ENCODE results near the gene USP47. TPM values are rescaled to one million over a fixed set of nuclear protein-coding genes. Genes with fewer than 3 reads are reported as not detected.
"Not testable (repeated sequence)": the region's sequence is repeated elsewhere in the genome, so short reads cannot be mapped to it uniquely, and the experiment has no call there.

USP47 gene
- total and polyA plus RNA-seq, 5 donors from 2014 or later = 35.7 to 79.0 (median 41.8) TPM

DNA sequence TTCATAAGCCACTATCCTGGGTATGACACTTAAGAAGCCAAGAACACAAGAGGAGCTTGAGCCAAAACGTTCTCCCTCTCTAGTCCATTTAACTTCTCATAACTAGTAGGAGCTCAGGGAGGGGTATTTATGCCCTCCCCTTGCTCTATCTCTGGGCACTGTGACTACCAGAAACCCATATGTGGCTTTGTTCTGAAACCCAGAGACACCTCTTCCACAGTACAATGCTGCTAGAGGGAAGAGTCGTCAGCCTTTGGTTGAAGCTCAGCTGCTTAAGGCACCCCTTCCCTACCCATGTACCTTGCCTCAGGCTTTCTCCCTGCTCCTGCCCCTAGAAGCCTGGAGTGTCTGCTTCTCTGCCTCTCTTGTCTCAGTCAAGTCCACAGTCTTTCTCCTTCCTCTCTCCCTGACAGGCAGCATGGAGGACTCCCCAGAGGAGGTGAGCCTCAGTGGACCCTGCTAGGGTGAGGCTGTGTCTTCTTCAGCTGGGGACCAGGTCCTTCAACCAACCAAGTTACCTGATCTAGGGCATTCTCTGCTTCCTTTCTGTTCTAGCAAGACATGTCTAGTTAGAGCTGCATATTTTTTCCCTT, 23.1 kb upstream of the USP47 start:
- Mint-ChIP-seq H3K4me3 (no peak overlapping the region), H3K27ac (no peak overlapping the region), H3K27me3 (peaks cover 35% of the 10 kb centered on the region), H3K36me3 (no peaks in the 10 kb centered on the region), H3K4me1 (no peaks in the 10 kb centered on the region), H3K9me3 (peaks cover 0 to 2% (median 0%) of the 10 kb centered on the region in 7 donors)
- Histone ChIP-seq H3K36me3 (ENCODE audit: control insufficient read depth, insufficient read depth, low read length) (no peaks in the 10 kb centered on the region), H3K27ac (ENCODE audit: insufficient read depth, low read length, poor library complexity, severe bottlenecking) (no peak overlapping the region), H3K4me1 (ENCODE audit: control insufficient read depth, insufficient read depth, low read length, poor library complexity, severe bottlenecking) (no peaks in the 10 kb centered on the region), H3K4me3 (ENCODE audit: low read depth, low read length) (no peak overlapping the region), H3K27me3 (ENCODE audit: control insufficient read depth, insufficient read depth, low read length) (peaks cover 4% of the 10 kb centered on the region), H3K9me3 (ENCODE audit: control insufficient read depth in 2 of 2, low read length in 2 of 2) (no peaks in the 10 kb centered on the region)
- ATAC-seq (ENCODE audit: low read depth in 2 of 2) = no peak
- no peak for DNase-seq

DNA sequence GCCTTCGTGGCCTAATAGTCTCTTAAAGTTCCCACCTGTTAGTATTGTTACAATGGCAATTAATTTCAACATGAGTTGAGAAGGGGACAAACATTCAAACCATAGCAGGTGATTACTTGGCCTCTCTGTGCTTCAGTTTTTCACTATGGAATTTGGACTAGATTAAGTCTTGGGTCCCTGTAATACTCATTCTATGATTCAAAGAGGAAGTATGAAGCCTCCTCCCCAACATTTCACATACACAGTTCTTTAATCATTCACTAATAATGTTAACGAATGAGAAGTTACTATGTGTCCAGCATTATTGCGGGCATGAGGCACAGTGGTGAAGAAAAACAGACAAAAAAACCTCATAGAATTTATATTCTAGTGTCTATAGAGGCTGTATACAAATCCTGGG, 19.9 kb upstream of the USP47 start:
- H3K9me3 Mint-ChIP-seq = peaks cover 0 to 7% (median 3%) of the 10 kb centered on the region in 7 donors
- no peaks in the 10 kb centered on the region for H3K36me3 Mint-ChIP-seq
- DNase-seq = no peak
- H3K9me3 ChIP-seq (ENCODE audit: control insufficient read depth in 2 of 2, low read length in 2 of 2) = no peaks in the 10 kb centered on the region
- no peak overlapping the region for H3K4me3 ChIP-seq (ENCODE audit: low read depth, low read length)
- H3K4me3 Mint-ChIP-seq = no peak overlapping the region
- no peak for ATAC-seq (ENCODE audit: low read depth in 2 of 2)
- H3K4me1 Mint-ChIP-seq = no peaks in the 10 kb centered on the region
- H3K27me3 Mint-ChIP-seq = peaks cover 29% of the 10 kb centered on the region
- no peaks in the 10 kb centered on the region for H3K4me1 ChIP-seq (ENCODE audit: control insufficient read depth, insufficient read depth, low read length, poor library complexity, severe bottlenecking)
- no peak overlapping the region for H3K27ac ChIP-seq (ENCODE audit: insufficient read depth, low read length, poor library complexity, severe bottlenecking)
- H3K27me3 ChIP-seq (ENCODE audit: control insufficient read depth, insufficient read depth, low read length) = peaks cover 4% of the 10 kb centered on the region
- H3K27ac Mint-ChIP-seq = no peak overlapping the region
- no peaks in the 10 kb centered on the region for H3K36me3 ChIP-seq (ENCODE audit: control insufficient read depth, insufficient read depth, low read length)

DNA sequence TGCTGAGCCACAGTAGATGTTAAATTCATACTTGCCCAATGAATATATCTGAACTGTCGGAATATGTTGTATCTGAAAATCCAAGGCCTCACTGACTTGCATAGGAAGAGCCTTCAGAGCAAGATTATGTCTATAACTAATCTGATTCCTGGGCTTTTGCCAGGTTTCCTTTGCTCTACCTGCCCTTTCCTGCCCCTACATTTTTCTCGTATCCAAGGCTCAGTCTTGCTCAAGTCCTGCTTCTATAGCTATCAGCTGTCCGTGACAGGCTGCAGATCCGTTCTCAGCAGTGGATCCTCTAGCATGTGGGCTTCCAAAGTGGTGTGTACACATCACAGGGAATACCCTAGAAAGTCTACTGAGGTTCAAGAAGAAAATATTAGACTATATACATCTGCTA, 18.8 kb upstream of the USP47 start:
- Histone ChIP-seq H3K9me3 (ENCODE audit: control insufficient read depth in 2 of 2, low read length in 2 of 2) (no peaks in the 10 kb centered on the region), H3K27me3 (ENCODE audit: control insufficient read depth, insufficient read depth, low read length) (peaks cover 4% of the 10 kb centered on the region), H3K36me3 (ENCODE audit: control insufficient read depth, insufficient read depth, low read length) (no peaks in the 10 kb centered on the region), H3K27ac (ENCODE audit: insufficient read depth, low read length, poor library complexity, severe bottlenecking) (no peak overlapping the region), H3K4me3 (ENCODE audit: low read depth, low read length) (no peak overlapping the region), H3K4me1 (ENCODE audit: control insufficient read depth, insufficient read depth, low read length, poor library complexity, severe bottlenecking) (no peaks in the 10 kb centered on the region)
- no peaks in the 10 kb centered on the region for H3K4me1 Mint-ChIP-seq
- no peaks in the 10 kb centered on the region for H3K36me3 Mint-ChIP-seq
- H3K27me3 Mint-ChIP-seq = peaks cover 24% of the 10 kb centered on the region
- DNase-seq (no peak), ATAC-seq (ENCODE audit: low read depth in 2 of 2) (no peak)
- no peak overlapping the region for H3K27ac Mint-ChIP-seq
- no peak overlapping the region for H3K4me3 Mint-ChIP-seq
- peaks cover 0 to 7% (median 3%) of the 10 kb centered on the region in 7 donors for H3K9me3 Mint-ChIP-seq

DNA sequence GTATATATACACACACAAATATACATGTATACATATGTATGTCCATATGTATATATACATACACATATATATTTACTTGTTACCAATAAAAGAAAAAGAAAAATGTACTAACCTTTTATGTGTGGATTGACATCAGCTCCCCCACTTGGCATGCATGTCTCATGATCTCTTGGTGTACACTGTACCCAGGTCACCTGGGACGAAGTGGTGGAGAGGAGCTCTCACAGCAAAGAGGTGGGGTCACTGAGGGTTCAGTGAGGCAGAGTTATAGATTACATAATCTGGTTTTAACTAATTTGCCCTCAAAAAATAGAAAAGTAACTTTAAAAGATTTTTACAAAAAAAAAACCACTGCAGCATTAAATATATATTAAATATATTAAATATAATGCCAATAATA, 15.5 kb upstream of the USP47 start:
- H3K27ac ChIP-seq (ENCODE audit: insufficient read depth, low read length, poor library complexity, severe bottlenecking) = no peak overlapping the region
- DNase-seq = peak in 1 of 3 donors; percentile 48

DNA sequence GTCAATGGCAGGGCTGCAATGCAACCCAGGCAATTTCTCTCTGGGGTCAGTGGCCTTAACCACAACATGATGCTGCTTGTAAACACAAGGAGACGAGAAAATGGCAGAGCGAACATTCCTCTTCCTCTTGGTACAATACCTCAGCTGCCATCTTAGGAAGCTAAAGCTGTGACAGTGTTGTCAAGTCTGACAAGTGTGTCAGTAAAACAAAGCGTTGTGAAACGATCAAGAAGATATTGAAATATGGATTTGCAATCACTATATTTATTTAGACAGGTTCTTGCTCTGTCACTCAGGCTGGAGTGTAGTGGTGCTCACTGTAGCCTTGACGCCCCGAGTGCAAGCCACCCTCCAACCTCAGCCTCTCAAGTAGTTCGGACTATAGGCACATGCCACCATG, 14.5 kb upstream of the USP47 start:
- H3K36me3 ChIP-seq (ENCODE audit: control insufficient read depth, insufficient read depth, low read length) = no peaks in the 10 kb centered on the region
- ATAC-seq (ENCODE audit: low read depth in 2 of 2) (no peak), DNase-seq (no peak)
- Mint-ChIP-seq H3K36me3 (no peaks in the 10 kb centered on the region), H3K4me3 (no peak overlapping the region), H3K27me3 (peaks cover 29% of the 10 kb centered on the region), H3K4me1 (no peaks in the 10 kb centered on the region), H3K27ac (no peak overlapping the region), H3K9me3 (peaks cover 0 to 7% (median 3%) of the 10 kb centered on the region in 7 donors)
- no peaks in the 10 kb centered on the region for H3K9me3 ChIP-seq (ENCODE audit: control insufficient read depth in 2 of 2, low read length in 2 of 2)
- H3K27ac ChIP-seq (ENCODE audit: insufficient read depth, low read length, poor library complexity, severe bottlenecking) = no peak overlapping the region
- no peaks in the 10 kb centered on the region for H3K4me1 ChIP-seq (ENCODE audit: control insufficient read depth, insufficient read depth, low read length, poor library complexity, severe bottlenecking)
- no peak overlapping the region for H3K4me3 ChIP-seq (ENCODE audit: low read depth, low read length)
- H3K27me3 ChIP-seq (ENCODE audit: control insufficient read depth, insufficient read depth, low read length) = no peaks in the 10 kb centered on the region

More for the DNA sequence above, 15.5 kb upstream of the USP47 start:
- H3K36me3 ChIP-seq (ENCODE audit: control insufficient read depth, insufficient read depth, low read length) = no peaks in the 10 kb centered on the region
- H3K4me3 ChIP-seq (ENCODE audit: low read depth, low read length) = no peak overlapping the region
- Mint-ChIP-seq H3K9me3 (peaks cover 0 to 7% (median 3%) of the 10 kb centered on the region in 7 donors), H3K4me1 (no peaks in the 10 kb centered on the region), H3K4me3 (no peak overlapping the region), H3K27me3 (peaks cover 33% of the 10 kb centered on the region), H3K36me3 (no peaks in the 10 kb centered on the region), H3K27ac (no peak overlapping the region)
- H3K27me3 ChIP-seq (ENCODE audit: control insufficient read depth, insufficient read depth, low read length) = no peaks in the 10 kb centered on the region
- H3K4me1 ChIP-seq (ENCODE audit: control insufficient read depth, insufficient read depth, low read length, poor library complexity, severe bottlenecking) = no peaks in the 10 kb centered on the region
- ATAC-seq (ENCODE audit: low read depth in 2 of 2) = peak in 1 of 2 donors; percentile 85
- H3K9me3 ChIP-seq (ENCODE audit: control insufficient read depth in 2 of 2, low read length in 2 of 2) = no peaks in the 10 kb centered on the region

DNA sequence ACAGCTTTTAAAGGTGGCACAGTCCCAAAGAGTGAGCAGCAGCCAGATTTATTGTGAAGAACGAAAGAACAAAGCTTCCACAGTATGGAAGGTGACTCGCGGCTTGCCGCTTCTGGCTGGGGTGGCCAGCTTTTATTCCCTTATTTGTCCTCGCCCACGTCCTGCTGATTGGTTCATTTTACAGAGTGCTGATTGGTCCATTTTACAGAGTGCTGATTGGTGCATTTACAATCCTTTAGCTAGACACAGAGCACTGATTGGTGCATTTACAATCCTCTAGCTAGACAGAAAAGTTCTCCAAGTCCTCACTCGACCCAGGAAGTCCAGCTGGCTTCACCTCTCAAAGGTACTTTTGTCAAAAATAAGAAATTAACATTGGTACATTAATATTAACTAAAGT, 10.4 kb upstream of the USP47 start:
- H3K9me3 ChIP-seq (ENCODE audit: control insufficient read depth in 2 of 2, low read length in 2 of 2); ATAC-seq (ENCODE audit: low read depth in 2 of 2); DNase-seq; H3K27ac ChIP-seq (ENCODE audit: insufficient read depth, low read length, poor library complexity, severe bottlenecking); H3K4me1 ChIP-seq (ENCODE audit: control insufficient read depth, insufficient read depth, low read length, poor library complexity, severe bottlenecking); H3K27me3 ChIP-seq (ENCODE audit: control insufficient read depth, insufficient read depth, low read length); H3K4me3 Mint-ChIP-seq; H3K9me3 Mint-ChIP-seq; H3K36me3 ChIP-seq (ENCODE audit: control insufficient read depth, insufficient read depth, low read length); H3K4me1 Mint-ChIP-seq; H3K4me3 ChIP-seq (ENCODE audit: low read depth, low read length); H3K36me3 Mint-ChIP-seq: not testable (repeated sequence)
- Mint-ChIP-seq H3K27me3 (peaks cover 52% of the 10 kb centered on the region), H3K27ac (peak overlapping the region in 1 of 3 donors; percentile 85)

DNA sequence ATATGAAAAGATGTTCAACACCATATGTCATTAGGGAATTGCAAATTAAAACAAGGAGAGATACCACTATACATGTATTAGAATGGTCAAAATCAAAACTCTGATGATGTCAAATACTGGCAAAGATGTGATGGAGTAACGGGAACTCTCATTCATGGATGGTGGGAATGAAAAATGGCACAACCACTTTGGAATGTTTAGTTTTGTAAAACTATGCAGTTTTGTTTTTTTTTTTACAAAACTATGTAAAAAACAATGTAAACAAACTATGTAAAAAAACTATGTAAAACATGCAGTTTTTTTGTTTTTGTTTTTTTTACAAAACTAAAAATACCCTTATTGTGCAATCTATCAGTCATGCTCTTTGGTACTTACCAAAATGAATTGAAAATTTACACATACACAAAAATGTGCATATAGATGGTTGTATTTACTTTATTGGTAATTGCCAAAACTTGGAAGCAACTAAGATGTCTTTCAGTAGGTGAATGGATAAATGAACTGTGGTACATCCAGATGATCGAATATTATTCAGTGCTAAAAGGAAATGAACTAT, 5.0 kb upstream of the USP47 start:
- ATAC-seq (ENCODE audit: low read depth in 2 of 2) = no peak
- Mint-ChIP-seq H3K36me3 (no peaks in the 10 kb centered on the region), H3K9me3 (no peaks in the 10 kb centered on the region), H3K27ac (no peak overlapping the region), H3K27me3 (peaks cover 48% of the 10 kb centered on the region), H3K4me1 (peaks cover 0 to 4% (median 1%) of the 10 kb centered on the region in 4 donors), H3K4me3 (peak overlapping the region in 2 of 4 donors; percentile 4 to 80)
- peaks cover 6% of the 10 kb centered on the region for H3K4me1 ChIP-seq (ENCODE audit: control insufficient read depth, insufficient read depth, low read length, poor library complexity, severe bottlenecking)
- H3K27me3 ChIP-seq (ENCODE audit: control insufficient read depth, insufficient read depth, low read length) = peaks cover 14% of the 10 kb centered on the region
- no peak for DNase-seq
- no peak overlapping the region for H3K4me3 ChIP-seq (ENCODE audit: low read depth, low read length)
- no peaks in the 10 kb centered on the region for H3K36me3 ChIP-seq (ENCODE audit: control insufficient read depth, insufficient read depth, low read length)
- no peaks in the 10 kb centered on the region for H3K9me3 ChIP-seq (ENCODE audit: control insufficient read depth in 2 of 2, low read length in 2 of 2)
- H3K27ac ChIP-seq (ENCODE audit: insufficient read depth, low read length, poor library complexity, severe bottlenecking) = no peak overlapping the region

DNA sequence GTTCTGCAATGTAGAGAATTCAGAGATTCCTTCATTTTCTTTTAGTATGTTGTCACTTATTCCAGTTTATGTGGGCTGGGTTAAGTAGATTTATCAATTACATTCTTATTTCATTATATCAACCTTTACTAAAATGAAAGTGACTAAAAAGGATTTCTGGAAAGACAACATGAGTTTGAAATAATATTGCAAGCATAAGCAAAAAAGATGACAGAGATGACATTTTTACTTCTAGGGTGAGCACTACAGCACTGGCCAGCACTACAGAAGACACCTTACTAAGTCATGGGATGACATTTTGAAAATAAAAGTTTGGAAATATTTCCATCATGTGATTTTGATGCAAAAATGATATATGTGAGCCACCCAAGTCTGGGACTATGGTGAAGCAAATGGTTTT, 2.1 kb upstream of the USP47 start:
- DNase-seq = no peak
- Mint-ChIP-seq H3K27me3 (peaks cover 27% of the 10 kb centered on the region), H3K36me3 (no peaks in the 10 kb centered on the region), H3K9me3 (no peaks in the 10 kb centered on the region), H3K4me3 (peak overlapping the region in 2 of 4 donors; percentile 23 to 36), H3K27ac (no peak overlapping the region), H3K4me1 (peaks cover 0 to 4% (median 2%) of the 10 kb centered on the region in 4 donors)
- H3K27me3 ChIP-seq (ENCODE audit: control insufficient read depth, insufficient read depth, low read length) = peaks cover 14% of the 10 kb centered on the region
- no peaks in the 10 kb centered on the region for H3K36me3 ChIP-seq (ENCODE audit: control insufficient read depth, insufficient read depth, low read length)
- no peaks in the 10 kb centered on the region for H3K9me3 ChIP-seq (ENCODE audit: control insufficient read depth in 2 of 2, low read length in 2 of 2)
- no peak overlapping the region for H3K27ac ChIP-seq (ENCODE audit: insufficient read depth, low read length, poor library complexity, severe bottlenecking)
- H3K4me1 ChIP-seq (ENCODE audit: control insufficient read depth, insufficient read depth, low read length, poor library complexity, severe bottlenecking) = peaks cover 26% of the 10 kb centered on the region
- ATAC-seq (ENCODE audit: low read depth in 2 of 2) = no peak
- no peak overlapping the region for H3K4me3 ChIP-seq (ENCODE audit: low read depth, low read length)
